Memory B cell (primary cell): Measurements from ENCODE around the gene TRIM66.

Source experiments
- ATAC-seq: fragments of 150-1000 bp; cut with Tn5 transposase; 2 replicates; pipeline ENCODE4 v1.10.0; 2021; ENCODE audit warnings: low read depth, mild to moderate bottlenecking, moderate library complexity
- DNase-seq, 2 donors: peaks; one replicate each; pipeline ENCODE4 v3.0.0; 2022; ENCODE audit warnings: low spot score in 2 of 2
- H3K27ac Mint-ChIP-seq: one replicate; pipeline ENCODE4 v1.8.0; 2022; ENCODE audit warnings: mild to moderate bottlenecking, moderate library complexity, mixed read lengths
- H3K27me3 Mint-ChIP-seq: one replicate; pipeline ENCODE4 v1.8.0; 2022; ENCODE audit warnings: mixed read lengths
- H3K36me3 Mint-ChIP-seq: one replicate; pipeline ENCODE4 v1.8.0; 2022; ENCODE audit warnings: mild to moderate bottlenecking, mixed read lengths
- H3K4me1 Mint-ChIP-seq: one replicate; pipeline ENCODE4 v1.8.0; 2022; ENCODE audit warnings: mixed read lengths
- H3K4me3 Mint-ChIP-seq: one replicate; pipeline ENCODE4 v1.8.0; 2022; ENCODE audit warnings: mild to moderate bottlenecking, moderate library complexity, mixed read lengths
- H3K9me3 Mint-ChIP-seq: one replicate; pipeline ENCODE4 v1.8.0; 2022; ENCODE audit warnings: mixed read lengths

TRIM66 gene, protein sequence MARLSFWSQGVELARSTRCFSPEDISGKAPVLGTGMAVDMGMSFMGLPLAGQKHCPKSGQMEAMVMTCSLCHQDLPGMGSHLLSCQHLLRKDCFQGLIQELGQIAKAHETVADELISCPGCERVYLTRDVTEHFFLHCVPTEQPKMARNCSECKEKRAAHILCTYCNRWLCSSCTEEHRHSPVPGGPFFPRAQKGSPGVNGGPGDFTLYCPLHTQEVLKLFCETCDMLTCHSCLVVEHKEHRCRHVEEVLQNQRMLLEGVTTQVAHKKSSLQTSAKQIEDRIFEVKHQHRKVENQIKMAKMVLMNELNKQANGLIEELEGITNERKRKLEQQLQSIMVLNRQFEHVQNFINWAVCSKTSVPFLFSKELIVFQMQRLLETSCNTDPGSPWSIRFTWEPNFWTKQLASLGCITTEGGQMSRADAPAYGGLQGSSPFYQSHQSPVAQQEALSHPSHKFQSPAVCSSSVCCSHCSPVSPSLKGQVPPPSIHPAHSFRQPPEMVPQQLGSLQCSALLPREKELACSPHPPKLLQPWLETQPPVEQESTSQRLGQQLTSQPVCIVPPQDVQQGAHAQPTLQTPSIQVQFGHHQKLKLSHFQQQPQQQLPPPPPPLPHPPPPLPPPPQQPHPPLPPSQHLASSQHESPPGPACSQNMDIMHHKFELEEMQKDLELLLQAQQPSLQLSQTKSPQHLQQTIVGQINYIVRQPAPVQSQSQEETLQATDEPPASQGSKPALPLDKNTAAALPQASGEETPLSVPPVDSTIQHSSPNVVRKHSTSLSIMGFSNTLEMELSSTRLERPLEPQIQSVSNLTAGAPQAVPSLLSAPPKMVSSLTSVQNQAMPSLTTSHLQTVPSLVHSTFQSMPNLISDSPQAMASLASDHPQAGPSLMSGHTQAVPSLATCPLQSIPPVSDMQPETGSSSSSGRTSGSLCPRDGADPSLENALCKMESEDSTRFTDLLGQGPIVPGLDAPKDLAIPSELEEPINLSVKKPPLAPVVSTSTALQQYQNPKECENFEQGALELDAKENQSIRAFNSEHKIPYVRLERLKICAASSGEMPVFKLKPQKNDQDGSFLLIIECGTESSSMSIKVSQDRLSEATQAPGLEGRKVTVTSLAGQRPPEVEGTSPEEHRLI (N-terminal part only)

DNA sequence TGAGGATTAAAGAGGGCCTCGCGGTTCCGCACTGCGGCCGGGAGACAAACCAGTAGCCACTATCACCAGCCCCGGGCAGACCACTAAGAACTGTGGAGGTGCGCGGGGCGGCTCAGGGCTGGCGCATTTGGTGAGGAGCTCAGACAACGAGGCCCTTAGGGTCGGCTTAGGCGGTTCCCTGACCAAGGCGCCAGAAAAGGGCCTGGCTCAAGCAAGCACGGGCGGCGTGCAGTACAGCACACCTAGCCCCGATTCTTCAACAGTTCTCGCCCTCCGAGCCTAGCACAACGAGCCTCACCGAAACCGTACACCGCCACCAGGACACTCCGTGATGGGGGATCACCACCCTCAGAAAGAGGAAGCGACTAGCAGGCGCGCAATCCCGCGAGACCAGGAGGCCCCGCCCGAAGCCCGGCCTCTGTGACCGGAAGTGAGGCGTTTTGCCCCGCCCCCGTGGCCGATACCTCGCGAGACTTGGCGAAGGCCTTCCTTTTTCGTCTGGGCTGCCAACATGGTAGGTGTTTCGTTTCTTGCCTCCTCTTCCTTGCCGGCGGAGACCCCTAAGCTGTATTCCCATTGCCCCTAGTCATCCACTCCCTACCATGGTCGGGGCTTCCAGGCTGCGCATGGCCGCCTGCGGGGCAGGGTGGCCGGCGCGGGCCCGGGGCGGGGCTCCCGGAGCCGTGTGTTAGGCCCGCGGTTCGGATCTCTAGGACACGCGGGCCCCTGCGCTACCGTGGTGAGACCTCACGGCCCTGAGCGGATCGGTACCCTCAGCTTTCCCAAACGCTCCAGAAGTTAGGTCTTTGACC, at the start of gene TRIM66, which contains the start of gene RPL27A:
Gene TRIM66, minus strand, starts transcription at position 363 of the 812 bp plus-strand sequence. CDS start 10,391 bp downstream, outside the sequence.
Gene RPL27A, plus strand, starts transcription at position 490 of the 812 bp plus-strand sequence. Its CDS starts 22 bp downstream, at position 512.
- peak within 1 kb of the TSS; percentile 93 for H3K4me3 Mint-ChIP-seq
- DNase-seq (peak; percentile 99 to 100), ATAC-seq (peak; percentile 94)
- peaks cover 4% of the 10 kb centered on the region for H3K9me3 Mint-ChIP-seq
- H3K27ac Mint-ChIP-seq = peak within 1 kb of the TSS; percentile 91
- H3K27me3 Mint-ChIP-seq = no peaks in the 10 kb centered on the region
- H3K4me1 Mint-ChIP-seq = peaks cover 34% of the 10 kb centered on the region
- peaks cover 30% of the 10 kb centered on the region for H3K36me3 Mint-ChIP-seq

DNA sequence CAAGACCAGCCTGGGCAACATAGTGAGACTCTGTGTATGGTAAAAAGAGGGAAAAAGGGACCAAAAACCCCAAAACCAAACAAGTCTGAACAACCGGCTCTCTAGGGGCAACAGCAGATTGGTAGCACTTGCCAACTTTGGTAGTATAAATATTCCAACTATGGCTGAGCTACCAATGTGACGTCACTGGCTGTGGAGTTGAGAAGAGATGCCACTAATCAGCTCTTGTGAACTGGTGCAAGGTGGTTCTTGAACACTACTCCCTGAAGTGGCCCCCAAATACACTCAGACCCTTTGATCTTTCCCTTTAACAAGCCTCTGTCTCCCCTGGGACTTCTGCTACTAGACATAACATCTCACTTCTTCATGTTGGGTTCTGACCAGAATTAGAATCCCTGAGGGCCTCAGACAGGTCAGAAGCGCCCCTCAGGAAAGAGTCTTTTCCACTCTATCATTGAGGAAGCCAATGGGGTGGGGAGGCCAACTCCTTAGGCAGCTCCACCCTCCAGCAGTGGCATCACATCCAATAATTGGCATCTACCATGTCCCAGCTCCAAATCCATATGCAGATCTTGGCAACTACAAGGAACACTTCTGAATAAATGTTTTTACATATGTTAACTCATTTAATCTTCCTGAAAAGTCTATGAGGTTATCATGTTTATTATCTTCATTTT, 49.3 kb upstream of the TRIM66 start:
- peak overlapping the region; percentile 40 for H3K4me3 Mint-ChIP-seq

DNA sequence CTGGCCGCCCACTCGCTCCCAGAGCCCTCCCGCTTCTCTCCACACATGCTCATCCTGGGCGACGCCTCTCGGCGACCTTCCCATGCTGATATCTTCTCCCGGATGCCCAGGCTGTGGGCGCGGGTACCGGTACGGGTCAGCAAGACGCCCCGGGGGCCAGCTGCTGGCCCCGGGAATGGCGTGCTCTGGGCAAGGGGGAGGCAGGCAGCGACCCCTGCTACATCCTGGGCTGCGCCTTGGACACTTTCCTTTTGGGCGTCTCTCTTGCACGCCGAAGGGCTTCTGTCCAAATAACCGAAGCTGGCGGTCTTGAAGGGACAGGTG, 48.2 kb upstream of the TRIM66 start:
- Mint-ChIP-seq H3K4me3 (no peak overlapping the region), H3K36me3 (no peaks in the 10 kb centered on the region), H3K27me3 (no peaks in the 10 kb centered on the region), H3K9me3 (no peaks in the 10 kb centered on the region), H3K27ac (no peak overlapping the region), H3K4me1 (peaks cover 12% of the 10 kb centered on the region)
- no peak for ATAC-seq
- no peak for DNase-seq

More for the DNA sequence above, 49.3 kb upstream of the TRIM66 start:
- Mint-ChIP-seq H3K27ac (peak overlapping the region; percentile 84), H3K27me3 (no peaks in the 10 kb centered on the region), H3K9me3 (no peaks in the 10 kb centered on the region), H3K4me1 (peaks cover 12% of the 10 kb centered on the region), H3K36me3 (no peaks in the 10 kb centered on the region)
- DNase-seq = no peak
- ATAC-seq = peak; percentile 41

DNA sequence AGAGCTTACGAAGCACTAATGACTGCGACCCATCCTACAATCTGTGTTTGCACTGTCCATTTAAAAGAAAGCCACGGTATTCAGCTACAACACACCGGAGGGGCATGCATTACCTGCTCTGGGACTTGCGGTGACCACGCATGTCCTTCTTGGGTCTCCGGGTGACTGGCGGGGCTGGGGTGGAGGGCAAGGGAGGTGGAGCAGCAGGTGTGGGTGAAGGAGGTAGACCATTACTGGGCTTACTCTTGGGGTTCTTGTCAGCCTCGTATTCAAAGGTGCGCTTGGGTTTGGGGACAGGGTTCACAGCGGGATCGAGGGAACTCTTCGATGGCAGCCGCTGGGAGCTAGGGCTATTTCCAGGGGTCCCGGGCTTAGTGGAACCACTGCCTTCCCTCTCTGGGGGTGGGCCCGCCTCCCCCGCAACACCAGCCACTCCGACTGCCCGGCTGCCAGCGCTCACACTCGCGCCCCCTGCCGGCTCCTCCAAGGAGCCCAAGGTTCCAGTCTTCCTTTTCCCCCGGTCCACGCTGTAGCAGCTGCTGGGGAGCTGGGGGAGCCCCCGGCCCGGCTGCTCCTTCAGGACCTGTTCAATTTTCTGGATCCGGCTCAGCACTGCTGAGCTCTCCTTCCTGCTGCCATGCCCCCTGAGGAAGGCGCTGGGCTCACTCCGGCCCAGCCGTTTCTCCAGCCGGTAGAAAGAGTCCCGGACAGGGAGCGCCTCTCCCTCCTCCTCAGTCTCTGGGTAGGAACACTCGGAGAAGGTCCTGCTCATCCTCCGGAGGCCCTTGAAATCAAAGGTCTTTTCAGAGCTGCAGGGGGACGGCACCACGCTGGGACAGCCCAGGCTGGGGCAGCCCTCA, 47.6 kb upstream of the TRIM66 start:
- Mint-ChIP-seq H3K27ac (no peak overlapping the region), H3K4me1 (peaks cover 12% of the 10 kb centered on the region), H3K4me3 (no peak overlapping the region), H3K27me3 (no peaks in the 10 kb centered on the region), H3K9me3 (no peaks in the 10 kb centered on the region), H3K36me3 (no peaks in the 10 kb centered on the region)
- DNase-seq = no peak
- ATAC-seq = no peak

DNA sequence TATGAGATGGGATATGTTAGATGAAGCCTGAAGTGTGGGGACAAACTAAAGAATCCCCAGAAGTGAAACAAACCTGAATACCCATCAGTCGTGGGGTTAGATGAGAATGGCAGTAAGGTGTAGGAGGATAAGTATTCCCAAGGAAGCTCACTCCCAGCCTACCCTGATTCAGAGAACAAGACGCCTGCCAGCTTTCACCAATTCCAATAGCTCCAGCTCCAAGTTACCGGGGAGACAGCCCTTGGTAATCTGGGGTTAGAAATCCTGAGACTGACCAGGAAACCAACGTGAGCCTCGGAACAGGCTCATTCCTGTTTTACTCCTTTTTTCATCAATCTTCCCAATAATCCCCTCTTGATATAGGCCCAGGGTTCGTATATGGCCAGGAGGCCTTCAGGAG, 46.6 kb upstream of the TRIM66 start:
- H3K27me3 Mint-ChIP-seq = no peaks in the 10 kb centered on the region
- H3K36me3 Mint-ChIP-seq = no peaks in the 10 kb centered on the region
- peaks cover 12% of the 10 kb centered on the region for H3K4me1 Mint-ChIP-seq
- H3K4me3 Mint-ChIP-seq = no peak overlapping the region
- DNase-seq = no peak
- no peak for ATAC-seq
- no peaks in the 10 kb centered on the region for H3K9me3 Mint-ChIP-seq
- no peak overlapping the region for H3K27ac Mint-ChIP-seq

DNA sequence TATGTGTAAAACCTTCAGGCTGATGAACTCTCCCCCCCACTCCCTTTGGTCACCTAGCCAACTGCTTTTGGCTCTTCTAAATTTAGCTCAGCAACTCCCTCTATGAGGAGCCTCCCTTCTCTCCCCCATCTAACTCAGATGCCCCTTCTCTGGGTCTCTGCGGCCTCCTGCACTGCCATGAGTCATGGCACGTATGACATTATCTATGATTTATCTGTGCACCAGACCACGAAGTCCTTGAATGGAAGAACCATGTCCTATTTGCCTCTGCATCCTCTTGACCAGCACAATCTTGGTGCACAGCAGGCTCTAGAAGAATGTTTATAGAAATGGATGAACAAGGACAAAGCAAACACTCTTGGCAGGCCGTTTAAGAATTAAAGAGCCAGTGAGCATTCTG, 46.1 kb upstream of the TRIM66 start:
- DNase-seq (no peak), ATAC-seq (no peak)
- H3K9me3 Mint-ChIP-seq = no peaks in the 10 kb centered on the region
- H3K27ac Mint-ChIP-seq = no peak overlapping the region
- no peaks in the 10 kb centered on the region for H3K36me3 Mint-ChIP-seq
- H3K4me3 Mint-ChIP-seq = no peak overlapping the region
- H3K27me3 Mint-ChIP-seq = no peaks in the 10 kb centered on the region
- H3K4me1 Mint-ChIP-seq = peaks cover 12% of the 10 kb centered on the region

DNA sequence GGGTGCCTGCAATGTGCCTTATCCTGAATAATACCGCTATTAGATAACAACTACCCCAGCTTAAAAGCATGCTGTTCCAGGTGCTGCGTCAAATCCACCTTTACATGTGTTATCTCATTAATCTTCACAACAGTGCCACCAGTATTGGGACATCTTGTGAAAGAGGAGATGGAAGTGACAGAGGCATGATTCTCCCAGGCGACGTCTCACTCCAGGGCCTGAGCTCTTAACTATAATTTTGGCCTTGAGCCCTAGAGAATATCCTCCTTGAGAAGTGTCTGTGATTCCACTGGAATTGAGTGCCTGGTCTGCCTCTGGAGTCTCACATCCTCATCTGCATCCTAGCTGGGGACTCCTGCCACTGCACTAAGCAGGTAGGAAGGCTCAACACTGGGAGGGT, 43.9 kb upstream of the TRIM66 start:
- Mint-ChIP-seq H3K36me3 (no peaks in the 10 kb centered on the region), H3K9me3 (no peaks in the 10 kb centered on the region), H3K27me3 (peaks cover 4% of the 10 kb centered on the region), H3K27ac (no peak overlapping the region), H3K4me3 (no peak overlapping the region), H3K4me1 (no peaks in the 10 kb centered on the region)
- no peak for ATAC-seq
- DNase-seq = no peak

DNA sequence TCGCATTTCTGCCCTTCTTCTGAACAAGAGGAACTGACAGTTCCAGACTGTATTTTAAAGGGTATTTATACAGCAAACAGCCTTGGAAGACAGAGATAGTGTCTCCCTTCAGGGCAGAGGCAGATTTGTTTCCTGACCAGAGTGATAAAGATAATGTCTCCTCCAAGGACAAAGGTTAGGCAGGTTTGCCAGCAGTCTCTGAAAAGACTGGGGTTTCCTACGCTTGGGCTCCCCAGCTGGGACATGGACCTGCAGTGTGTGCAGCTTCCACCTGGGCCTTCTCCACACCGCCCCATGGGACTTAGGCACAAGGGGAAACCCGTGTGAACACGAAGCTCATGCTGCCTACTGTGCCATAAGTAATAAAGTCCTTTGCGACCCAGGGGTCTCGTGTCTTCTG, 42.2 kb upstream of the TRIM66 start:
- Mint-ChIP-seq H3K4me1 (no peaks in the 10 kb centered on the region), H3K36me3 (no peaks in the 10 kb centered on the region), H3K9me3 (no peaks in the 10 kb centered on the region), H3K27me3 (peaks cover 4% of the 10 kb centered on the region), H3K27ac (no peak overlapping the region), H3K4me3 (no peak overlapping the region)
- DNase-seq (no peak), ATAC-seq (no peak)

DNA sequence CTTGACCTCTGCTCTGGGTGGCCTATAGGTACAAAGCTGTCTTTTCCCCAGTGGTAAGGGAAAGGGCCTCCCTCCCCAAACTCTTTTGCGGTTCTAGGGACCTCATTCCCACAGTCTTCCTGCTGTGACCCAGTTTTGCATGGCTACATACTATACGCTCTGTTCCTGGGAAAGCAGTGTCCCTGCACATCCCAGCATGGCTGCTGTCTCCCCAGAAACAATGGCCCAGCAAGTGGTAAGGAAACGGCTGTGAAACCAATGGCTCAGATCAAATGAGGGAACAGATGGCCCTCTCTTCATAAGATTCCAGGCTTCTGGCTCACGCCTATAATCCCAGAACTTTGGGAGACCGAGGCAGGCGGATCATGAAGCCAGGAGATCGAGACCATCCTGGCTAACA, 41.2 kb upstream of the TRIM66 start:
- Mint-ChIP-seq H3K27me3 (peaks cover 4% of the 10 kb centered on the region), H3K4me1 (peaks cover 3% of the 10 kb centered on the region), H3K36me3 (no peaks in the 10 kb centered on the region), H3K4me3 (no peak overlapping the region), H3K9me3 (no peaks in the 10 kb centered on the region), H3K27ac (no peak overlapping the region)
- DNase-seq = no peak
- no peak for ATAC-seq

DNA sequence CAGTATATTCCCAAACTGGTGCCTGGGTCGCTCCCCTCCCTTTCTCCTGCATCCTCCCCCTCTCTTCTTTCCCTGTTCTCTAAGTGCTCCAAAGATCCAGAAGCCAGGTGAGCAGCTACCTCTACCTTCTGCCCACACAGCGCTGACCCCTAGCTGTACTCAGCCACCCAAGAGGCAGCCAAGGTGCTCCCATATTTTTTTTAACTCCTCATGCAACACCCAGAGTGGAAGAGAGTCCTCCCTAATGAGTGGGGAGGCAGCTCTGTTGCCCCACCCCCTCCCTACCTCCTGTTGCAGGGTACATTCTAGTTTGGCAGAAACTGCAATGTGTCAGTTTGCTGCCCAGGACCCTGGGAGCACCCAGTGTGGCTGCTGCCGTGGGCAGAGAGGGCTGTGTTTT, 40.3 kb upstream of the TRIM66 start:
- Mint-ChIP-seq H3K27ac (no peak overlapping the region), H3K9me3 (no peaks in the 10 kb centered on the region), H3K27me3 (peaks cover 4% of the 10 kb centered on the region), H3K36me3 (no peaks in the 10 kb centered on the region), H3K4me3 (no peak overlapping the region), H3K4me1 (peaks cover 9% of the 10 kb centered on the region)
- DNase-seq (no peak), ATAC-seq (no peak)

DNA sequence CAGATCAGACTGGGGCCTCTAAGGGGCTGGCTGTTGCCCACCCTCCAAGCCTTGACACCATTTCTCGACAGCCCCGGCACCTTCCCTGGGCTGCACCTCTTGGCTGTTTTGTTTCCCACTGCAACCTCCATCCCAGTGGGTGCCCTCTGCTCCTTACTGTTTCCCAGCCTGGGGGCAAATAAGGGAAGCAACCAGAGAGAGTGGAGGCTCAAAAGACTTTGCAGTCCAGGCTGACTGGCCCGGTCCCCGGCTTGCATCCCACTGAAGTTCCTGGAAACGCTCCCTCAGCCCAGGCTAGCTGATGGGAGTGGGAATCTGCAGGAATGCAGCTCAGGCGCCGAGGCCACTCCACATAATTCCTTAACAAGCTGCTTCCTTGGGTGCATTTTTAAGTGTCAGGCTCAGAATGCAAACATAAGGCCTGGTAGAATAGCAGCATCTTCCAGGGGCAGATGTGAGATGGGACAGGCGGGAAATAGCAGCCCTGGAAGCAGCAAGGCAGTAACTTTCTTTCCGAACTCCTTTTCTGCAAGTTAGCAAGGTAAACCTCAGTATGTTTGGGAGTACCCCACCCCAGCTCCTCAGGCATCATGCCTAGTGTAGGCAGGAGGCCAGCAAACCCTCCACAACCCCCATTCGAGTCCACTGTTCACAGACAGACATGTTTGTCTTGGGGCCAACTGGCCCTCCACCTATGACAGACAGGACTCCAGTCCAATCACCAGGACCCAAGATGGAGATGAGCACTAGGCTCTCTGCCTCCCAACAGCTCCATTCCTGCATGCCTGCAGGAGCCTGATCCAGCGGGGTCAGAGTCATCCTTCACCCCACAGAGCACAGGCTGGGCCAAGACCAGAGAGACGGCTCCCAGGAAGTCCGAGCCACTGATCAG, 39.4 kb upstream of the TRIM66 start:
- ATAC-seq (no peak), DNase-seq (no peak)
- Mint-ChIP-seq H3K4me1 (peaks cover 16% of the 10 kb centered on the region), H3K27ac (no peak overlapping the region), H3K27me3 (peaks cover 4% of the 10 kb centered on the region), H3K36me3 (no peaks in the 10 kb centered on the region), H3K9me3 (no peaks in the 10 kb centered on the region), H3K4me3 (no peak overlapping the region)
